ENCODE measurements around the gene METTL24. TPM values are rescaled to one million over a fixed set of nuclear protein-coding genes. Genes with fewer than 3 reads are reported as not detected.

METTL24 gene
- total and polyA plus RNA-seq, 10 of the 15 experiments (the other 5 are each of a cell fraction or from before 2014, with no cell fraction given): 0.20 TPM; not detected in 9

- TF ChIP-seq BMI1 (IDR thresholded peaks at IDR 0.05; ENCODE audit: borderline replicate concordance) (no peak), GATAD2B (conservative IDR thresholded peaks at IDR 0.05; ENCODE audit: low read depth) (no peak), YBX1 (IDR thresholded peaks at IDR 0.05) (no peak), BCL3 (IDR thresholded peaks at IDR 0.05; ENCODE audit: borderline replicate concordance, insufficient read depth, low read depth, low read length, poor library complexity, severe bottlenecking) (no peak), MTA2 (IDR thresholded peaks at IDR 0.05; ENCODE audit: low read depth) (no peak), HCFC1 (IDR thresholded peaks at IDR 0.05; ENCODE audit: low read length) (no peak)
- TF ChIP-seq, protein P1, sequence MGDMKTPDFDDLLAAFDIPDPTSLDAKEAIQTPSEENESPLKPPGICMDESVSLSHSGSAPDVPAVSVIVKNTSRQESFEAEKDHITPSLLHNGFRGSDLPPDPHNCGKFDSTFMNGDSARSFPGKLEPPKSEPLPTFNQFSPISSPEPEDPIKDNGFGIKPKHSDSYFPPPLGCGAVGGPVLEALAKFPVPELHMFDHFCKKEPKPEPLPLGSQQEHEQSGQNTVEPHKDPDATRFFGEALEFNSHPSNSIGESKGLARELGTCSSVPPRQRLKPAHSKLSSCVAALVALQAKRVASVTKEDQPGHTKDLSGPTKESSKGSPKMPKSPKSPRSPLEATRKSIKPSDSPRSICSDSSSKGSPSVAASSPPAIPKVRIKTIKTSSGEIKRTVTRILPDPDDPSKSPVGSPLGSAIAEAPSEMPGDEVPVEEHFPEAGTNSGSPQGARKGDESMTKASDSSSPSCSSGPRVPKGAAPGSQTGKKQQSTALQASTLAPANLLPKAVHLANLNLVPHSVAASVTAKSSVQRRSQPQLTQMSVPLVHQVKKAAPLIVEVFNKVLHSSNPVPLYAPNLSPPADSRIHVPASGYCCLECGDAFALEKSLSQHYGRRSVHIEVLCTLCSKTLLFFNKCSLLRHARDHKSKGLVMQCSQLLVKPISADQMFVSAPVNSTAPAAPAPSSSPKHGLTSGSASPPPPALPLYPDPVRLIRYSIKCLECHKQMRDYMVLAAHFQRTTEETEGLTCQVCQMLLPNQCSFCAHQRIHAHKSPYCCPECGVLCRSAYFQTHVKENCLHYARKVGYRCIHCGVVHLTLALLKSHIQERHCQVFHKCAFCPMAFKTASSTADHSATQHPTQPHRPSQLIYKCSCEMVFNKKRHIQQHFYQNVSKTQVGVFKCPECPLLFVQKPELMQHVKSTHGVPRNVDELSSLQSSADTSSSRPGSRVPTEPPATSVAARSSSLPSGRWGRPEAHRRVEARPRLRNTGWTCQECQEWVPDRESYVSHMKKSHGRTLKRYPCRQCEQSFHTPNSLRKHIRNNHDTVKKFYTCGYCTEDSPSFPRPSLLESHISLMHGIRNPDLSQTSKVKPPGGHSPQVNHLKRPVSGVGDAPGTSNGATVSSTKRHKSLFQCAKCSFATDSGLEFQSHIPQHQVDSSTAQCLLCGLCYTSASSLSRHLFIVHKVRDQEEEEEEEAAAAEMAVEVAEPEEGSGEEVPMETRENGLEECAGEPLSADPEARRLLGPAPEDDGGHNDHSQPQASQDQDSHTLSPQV (IDR thresholded peaks at IDR 0.05): no peak
- TF ChIP-seq, protein P2, sequence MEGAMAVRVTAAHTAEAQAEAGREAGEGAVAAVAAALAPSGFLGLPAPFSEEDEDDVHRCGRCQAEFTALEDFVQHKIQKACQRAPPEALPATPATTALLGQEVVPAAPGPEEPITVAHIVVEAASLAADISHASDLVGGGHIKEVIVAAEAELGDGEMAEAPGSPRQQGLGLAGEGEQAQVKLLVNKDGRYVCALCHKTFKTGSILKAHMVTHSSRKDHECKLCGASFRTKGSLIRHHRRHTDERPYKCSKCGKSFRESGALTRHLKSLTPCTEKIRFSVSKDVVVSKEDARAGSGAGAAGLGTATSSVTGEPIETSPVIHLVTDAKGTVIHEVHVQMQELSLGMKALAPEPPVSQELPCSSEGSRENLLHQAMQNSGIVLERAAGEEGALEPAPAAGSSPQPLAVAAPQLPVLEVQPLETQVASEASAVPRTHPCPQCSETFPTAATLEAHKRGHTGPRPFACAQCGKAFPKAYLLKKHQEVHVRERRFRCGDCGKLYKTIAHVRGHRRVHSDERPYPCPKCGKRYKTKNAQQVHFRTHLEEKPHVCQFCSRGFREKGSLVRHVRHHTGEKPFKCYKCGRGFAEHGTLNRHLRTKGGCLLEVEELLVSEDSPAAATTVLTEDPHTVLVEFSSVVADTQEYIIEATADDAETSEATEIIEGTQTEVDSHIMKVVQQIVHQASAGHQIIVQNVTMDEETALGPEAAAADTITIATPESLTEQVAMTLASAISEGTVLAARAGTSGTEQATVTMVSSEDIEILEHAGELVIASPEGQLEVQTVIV (IDR thresholded peaks at IDR 0.05; ENCODE audit: borderline replicate concordance, partially characterized antibody): no peak
Observed at GRCh38 chr6:110270165-110270564, 88.0 kb downstream of the METTL24 start (continued).

All from GM12878 (cell line).